Occipital lobe (tissue), 2 donors: ENCODE results near the gene GRIK4. TPM values are rescaled to one million over a fixed set of nuclear protein-coding genes. Genes with fewer than 3 reads are reported as not detected.
"Not testable (repeated sequence)": the region's sequence is repeated elsewhere in the genome, so short reads cannot be mapped to it uniquely, and the experiment has no call there.

Experiments used
- DNase-seq: peaks from one replicate; lab custom pipeline; 2025; lab: John Stamatoyannopoulos, UW
- total RNA-seq: library from RNA; depleted of rRNA; stranded (reverse); fragments of >200 nt; gene quantifications from one replicate; pipeline ENCODE4 v1.2.3, GENCODE V29; 2014

The GRIK4 gene
- total RNA-seq, 1 donor from 2014 or later = 2.3 TPM

DNA sequence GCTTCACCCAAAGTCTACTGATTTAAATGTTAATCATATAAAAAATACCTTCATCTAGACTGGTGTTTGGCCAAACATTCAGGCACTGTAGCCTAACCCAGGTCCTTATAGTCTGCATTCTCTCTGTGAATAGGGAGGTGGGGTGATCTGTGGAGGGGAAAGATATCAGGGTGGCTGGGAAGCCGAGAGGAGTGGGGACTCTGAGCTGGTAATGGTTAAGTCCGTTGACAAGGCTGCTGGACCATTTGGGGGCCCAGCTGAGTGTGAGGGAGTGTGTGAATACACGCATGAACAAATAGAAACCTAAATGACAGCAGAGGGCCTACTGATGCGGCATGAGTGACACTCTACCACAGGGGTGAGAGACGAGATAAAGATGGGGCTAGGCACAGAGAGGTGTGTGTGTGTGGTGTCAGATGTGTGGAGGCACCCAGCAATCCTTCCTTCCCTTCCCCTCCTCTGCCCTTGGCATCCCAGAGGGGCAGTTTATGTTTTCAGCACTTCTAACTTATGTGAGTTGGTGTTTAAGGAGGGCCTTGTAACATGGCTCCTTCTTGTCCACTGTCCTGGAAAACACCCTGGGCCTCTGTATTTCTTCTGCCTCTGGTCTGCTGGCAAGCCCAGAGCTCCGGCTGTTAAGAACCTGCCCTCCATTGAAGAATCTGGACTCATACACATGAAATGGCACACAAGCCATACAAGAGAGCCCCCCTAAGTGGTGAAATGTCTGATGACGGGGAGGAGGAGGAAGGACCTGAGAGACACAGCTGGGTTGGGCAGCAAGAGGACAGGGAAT, 263.2 kb downstream of the GRIK4 start:
- DNase-seq = no peak

DNA sequence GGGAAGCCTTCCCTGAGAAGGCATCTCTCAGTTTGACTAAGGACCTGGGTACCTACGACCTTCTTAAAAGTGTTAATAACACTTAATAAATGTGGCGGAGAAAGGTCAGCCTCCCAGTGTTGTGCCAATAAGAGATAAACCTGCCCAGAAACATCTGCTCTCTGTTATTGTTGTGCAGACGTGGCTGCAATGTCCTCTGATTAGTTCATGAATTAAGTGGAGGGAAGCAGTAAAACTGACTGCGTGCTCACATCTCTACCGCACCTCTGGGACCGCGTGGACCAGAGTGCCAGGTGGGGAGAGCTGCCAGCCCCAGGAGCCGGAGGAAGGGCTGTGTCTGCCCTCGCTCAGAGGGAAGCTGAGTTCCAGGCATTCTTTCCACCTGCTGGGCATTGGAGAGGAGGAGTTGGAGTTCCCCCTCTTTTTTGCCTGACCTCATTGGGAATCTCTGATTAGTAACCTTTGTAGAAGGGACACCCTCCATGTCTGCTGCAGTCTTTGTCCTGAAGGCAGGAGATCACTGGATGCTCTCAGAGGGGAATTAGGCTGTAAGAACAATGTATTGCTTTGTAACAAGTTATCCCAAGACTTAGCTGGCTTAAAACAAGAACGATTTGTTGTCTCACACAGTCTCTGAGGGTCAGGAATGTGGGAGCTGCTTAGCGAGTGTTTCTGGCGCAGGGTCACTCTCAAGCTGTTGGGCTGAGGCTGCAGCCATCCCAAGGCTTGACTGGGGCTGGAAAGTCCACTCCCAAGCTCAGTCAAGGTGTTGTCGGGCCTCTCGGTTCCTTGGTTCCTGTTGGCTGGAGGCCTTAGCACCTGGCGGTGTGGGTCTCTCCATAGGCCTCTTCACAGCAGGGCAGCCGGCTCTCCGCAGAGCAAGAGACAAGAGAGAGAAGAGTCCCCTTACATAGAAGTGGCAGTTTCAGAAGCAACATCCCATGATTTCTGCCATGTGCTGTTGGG, 264.7 kb downstream of the GRIK4 start:
- DNase-seq = no peak

DNA sequence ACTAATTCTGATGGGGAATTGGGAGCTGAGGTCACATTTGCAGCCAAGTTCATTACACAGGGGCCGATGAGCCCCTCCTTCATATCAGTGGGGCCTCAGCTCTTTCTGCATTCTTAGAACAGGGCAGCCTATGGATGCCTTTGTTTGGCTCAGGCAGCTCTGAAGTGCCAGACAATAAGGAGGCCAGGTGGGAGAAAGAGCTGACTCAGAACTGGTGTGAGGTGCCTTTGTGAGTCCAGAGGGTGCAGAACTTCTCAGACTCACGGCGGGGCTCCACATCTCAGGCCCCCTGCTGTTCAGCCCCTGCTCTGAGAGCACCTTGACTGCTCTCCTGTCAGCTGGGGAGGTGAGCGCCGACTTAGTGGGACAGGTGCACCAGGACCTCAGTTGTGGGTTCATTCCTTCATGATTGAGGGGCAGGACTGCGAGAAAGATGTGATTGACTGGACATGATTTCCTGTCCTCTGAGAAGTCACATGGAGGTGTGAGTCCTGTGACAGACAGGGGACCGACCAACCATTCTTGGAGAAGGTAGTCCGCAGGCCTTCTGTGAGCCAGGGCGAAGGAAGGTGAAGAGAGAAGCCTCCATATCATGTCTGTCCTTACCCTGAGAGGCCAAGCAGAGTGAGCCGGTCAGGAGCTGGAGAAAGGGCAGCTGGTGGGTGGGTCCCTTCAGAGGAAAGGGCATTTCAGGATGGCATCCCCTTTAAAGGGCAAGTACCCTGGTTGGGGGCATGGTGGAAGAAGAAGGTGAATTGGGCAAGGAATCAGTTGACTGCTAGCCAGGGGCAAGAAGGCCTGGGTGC, 267.3 kb downstream of the GRIK4 start:
- DNase-seq = no peak

DNA sequence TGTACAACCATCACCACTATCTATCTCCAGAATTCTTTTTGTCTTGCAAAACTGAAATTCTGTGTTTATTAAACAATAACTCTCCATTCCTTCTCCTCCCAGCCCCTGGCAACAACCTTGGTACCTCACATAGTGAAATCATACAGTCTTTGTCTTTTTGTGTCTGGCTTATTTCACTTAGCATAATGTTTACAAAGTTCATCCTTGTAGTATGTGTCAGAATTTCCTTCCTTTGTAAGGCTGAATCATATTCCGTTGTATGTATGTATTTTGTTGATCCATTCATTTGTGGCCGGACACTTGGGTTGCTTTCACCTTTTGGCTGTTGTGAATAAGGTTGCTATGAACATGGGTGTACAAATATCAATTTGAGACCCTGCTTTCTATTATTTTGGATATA, 268.7 kb downstream of the GRIK4 start:
- DNase-seq = no peak

DNA sequence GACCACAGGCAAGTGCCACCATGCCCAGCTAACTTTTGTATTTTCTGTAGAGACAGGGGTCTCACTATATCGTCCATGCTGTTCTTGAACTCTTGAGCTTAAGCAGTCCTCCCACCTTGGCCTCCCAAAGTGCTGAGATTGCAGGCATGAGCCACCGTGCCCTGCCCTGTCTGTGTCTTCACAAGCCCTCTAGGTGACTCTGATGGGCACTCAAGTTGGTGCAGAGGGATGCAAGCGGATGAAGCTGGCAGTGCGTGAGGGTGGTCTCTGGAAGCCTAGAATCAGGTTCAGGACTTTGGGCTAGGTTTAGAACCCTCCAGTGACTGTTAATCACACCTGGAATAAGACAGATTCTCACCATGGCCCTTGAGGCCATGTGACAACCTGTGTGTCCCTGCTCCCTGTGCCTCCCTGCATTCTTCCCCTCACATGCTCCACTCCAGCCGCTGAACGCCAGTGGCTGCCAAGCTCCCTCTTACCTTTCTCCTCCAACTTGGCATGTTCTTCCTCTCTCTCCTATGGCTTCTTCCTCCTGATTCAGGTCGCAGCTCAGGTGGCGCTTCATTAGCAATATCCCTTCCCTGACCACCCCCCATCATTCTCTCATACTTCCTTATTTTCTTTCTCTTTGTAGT, 270.1 kb downstream of the GRIK4 start:
- DNase-seq = no peak

DNA sequence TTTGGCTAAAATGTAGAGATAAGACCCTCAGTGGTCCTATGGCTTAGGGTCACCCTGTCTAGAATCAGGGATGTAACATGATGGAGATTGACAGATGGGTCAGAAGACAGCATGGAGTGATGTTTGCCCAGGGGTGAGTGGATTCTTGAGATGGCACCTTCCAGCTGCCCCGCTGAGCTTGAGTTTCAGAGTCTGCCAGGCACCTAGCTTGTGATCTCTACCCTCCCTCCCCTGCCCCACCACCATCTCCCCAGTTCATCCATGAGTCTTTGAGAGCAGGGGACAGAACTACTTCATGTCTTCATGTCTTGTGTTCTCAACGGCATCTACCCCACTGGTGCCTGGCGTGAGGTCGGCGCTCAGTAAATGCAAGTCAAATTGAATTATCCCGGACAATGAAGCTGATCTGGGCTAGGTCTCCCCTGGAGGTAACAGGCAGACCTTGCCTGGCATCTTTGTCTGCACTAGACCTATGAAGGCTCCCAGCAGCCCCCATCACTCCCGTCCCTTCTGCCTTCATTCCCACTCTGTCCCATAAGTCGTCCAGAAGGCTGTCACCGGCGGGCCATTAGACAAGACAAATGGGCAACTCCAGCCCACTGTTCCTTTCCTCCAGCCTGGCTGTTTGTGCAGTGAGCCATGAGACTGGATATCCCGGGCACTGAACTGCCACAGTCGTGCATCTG, 273.2 kb downstream of the GRIK4 start:
- DNase-seq = no peak

DNA sequence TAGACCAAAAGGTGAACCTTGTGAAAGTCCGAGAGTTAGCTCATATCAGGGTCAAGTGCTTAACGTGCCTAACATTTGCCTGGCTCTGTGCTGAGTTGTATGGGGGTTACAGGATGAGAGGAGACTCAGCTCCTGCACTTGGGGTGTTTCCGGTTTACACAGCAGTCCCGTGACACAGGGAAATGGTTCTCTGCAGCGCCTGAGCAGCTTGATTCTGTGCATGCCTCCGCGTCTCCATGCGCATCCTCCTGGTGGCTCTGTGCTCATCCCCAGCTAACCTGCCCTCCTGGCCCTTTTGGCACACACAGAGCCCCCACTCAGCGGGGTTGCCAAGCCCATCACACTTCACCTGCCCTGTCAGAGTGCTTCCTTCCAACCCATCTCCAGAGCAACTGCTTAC, 274.0 kb downstream of the GRIK4 start:
- no peak for DNase-seq

DNA sequence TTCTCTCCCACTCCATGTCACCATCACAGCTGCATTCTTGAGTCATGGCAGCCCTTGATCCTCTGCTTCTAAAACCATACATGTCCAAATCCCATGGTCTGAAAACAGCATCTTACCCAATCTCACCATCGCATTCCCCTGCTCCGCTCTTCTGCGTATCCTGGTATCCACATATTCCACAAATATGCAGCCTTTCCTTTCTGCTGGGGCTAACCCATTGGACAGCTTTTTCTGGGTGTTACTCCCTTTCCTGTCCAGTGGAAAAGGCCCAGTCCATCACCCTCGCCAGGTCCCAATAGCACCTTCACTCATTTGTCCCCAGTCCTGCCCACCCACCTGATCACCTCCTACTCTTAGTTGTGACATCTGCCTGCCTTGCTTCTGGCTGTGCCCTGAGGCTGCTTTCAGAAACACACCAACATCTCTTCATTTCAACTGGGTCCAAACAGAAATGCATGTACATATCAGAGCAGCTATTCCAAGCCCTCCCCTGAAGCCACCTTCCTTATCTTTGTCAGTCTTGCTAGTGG, 274.7 kb downstream of the GRIK4 start:
- no peak for DNase-seq

DNA sequence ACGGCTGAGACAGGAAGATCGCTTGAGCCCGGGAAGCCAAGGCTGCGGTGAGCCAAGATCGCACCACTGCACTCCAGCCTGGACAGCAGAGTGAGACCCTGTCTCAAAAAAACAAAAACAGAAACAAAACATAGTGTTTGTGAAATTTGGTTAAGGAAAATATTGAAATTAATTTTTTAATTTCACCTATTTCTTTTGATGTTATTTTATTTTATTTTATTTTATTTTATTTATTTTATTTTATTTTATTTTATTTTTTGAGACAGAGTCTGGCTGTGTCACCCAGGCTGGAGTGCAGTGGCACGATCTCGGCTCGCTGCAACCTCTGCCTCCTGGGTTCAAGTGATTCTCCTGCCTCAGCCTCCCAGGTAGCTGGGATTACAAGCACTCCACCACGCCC, 275.7 kb downstream of the GRIK4 start:
- not testable (repeated sequence) for DNase-seq

DNA sequence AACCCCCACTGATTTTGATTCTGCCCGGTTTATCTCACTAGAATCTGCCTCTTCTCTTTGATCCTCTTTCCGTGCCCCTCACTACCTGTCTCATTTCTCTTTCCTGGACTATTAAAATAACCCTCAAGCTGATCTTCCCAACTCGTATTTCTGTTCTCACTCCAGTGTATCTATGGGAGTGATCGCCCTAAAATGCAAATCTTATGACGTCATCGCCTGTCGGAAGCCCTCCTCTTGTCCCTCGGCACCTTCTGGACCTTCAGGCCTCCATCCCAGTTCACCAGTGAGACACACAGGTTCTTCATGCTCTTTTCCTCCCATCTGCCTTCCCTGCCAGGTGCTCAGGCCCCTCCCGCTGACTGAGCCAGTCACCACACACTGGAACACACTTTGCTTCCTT, 277.8 kb downstream of the GRIK4 start:
- DNase-seq = no peak

DNA sequence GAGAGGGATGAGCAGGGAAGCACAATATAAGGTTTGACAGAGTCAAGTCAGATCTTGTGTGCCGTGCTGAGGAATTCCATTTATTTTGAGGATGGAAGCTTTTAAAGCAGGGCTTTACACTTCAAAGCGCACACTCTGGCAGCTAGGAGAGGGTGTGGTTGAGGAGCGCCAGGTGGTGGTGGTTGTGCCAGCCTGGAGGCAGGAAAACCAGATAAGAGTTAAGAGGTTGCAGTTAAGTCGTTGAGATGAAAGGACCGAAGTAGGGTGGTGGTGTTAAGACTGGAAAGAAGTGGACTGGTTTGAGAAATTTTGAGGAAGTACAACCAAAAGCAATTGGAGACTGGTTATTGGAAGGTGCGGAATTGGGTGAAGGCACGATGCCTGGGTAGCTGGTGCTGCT, 280.8 kb downstream of the GRIK4 start:
- DNase-seq = no peak

DNA sequence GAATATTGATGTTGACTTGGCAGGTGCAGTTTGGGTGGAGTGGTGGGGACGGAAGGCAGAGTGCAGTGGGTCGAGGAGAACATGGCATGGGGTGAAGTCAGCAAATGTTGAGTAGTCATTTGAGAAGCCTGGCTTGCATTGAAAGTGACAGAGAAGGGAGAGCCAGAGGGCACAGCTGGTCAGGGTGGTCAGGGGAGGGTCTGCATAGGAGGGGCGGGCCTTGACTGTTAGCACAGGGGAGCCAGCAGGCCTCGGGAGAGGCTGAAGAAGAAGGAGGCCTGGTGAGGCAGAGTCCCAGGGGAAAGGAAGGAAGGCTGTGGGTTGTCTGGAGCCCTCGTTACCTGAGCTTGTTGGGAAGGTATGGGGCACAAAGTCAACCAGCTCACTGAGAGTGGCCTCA, 281.6 kb downstream of the GRIK4 start:
- DNase-seq = no peak

DNA sequence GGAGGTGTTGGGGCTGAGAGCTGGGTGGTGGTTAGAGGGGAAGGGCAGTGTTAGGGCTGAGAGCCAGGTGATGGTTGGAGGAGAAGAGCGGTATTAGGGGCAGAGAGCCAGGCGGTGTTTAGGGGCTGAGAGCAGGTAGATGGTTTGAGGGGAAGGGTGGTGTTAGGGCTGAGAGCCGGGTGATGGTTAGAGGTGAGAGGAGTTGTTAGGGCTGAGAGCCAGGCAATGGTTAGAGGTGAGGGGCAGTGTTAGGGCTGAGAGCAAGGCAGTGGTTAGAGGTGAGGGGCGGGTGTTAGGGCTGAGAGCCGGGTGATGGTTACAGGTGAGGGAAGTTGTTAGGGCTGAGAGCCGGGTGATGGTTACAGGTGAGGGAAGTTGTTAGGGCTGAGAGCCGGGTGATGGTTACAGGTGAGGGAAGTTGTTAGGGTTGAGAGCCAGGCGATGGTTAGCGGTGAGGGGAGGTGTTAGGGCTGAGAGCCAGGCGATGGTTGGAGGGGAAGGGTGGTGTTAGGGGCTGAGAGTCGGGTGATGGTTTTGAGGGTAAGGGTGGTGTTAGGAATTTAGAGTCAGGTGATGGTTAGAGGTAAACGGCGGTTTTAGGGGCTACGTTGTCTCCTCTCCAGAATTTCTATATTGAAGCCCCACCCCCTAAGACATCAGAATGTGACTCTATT, 282.4 kb downstream of the GRIK4 start:
- no peak for DNase-seq

DNA sequence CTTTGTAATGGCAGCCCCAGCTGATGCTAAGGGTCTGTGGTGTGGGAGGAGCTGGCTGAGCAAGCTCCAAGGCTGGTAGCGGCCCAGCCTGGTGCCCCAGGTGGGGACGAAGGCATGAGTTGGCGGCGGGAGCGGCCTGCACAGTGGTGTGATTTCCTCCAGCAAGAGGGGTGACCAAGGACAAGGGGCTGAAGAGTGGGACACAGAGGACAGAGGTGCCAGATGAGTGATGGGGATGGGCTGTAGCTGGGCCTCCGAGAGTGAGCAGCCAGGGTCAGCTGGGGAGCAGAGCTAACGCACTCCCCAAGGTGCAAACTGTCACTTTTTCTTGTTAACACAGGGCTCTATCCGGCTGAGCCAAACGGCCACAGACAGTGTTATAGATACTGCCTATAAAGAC, 283.2 kb downstream of the GRIK4 start:
- no peak for DNase-seq

DNA sequence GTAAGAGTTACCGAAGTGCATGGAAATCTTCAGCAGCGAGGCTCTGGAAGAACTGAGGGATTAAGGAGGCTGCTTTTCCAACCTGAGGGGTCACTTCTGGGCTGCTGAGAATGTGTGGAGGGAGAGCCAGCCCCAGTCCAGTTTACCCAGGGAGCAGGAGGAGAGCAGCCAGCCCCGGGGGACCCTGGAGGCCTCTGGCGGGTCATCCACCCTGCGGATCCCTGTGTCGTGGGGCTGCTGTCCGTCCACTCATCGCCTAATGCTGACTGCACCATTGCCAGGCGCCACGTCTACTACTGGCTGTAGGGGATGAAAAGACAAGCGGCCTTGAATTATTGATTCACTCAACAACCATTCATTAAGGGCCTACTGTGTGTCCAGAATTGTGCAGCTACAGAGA, 283.6 kb downstream of the GRIK4 start:
- DNase-seq = no peak

DNA sequence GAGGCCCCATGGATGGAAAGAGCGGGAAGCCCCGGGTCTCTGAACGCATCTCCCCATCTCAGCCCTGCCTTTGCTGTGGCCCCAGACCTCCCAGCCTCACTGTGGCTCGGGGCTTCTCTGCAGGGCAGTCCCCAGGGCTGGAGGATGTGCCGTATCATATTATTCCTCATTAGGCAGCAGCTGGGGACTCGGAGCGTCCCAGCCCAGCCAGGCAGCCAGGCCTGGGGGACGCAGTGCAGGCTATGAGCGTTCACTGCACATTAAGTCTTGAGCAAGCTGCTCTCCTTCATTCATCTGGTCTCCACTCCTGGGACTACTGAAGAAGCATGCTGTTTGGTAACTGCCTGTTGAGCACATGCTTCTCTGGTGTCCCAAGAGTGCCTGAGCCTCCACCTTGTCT, 285.6 kb downstream of the GRIK4 start:
- DNase-seq = no peak

DNA sequence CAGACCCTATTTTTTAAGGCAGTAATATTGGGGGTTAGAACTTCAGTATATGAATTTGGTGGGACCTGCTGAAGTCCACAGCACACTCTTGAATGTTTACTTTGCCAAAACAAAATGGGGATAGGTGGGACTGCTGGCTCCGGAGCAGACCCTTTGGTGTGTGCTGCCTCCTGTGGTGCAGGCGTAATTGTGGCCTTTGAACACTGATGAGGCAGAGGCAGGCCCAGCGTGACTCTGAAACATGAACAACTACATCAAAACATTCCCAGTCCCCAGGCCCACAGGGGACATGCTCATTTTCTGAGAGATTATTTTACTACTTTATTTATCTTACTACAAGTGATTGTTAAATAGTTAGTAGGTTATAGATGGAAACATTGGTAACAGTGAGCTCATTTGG, 287.3 kb downstream of the GRIK4 start:
- DNase-seq = no peak

DNA sequence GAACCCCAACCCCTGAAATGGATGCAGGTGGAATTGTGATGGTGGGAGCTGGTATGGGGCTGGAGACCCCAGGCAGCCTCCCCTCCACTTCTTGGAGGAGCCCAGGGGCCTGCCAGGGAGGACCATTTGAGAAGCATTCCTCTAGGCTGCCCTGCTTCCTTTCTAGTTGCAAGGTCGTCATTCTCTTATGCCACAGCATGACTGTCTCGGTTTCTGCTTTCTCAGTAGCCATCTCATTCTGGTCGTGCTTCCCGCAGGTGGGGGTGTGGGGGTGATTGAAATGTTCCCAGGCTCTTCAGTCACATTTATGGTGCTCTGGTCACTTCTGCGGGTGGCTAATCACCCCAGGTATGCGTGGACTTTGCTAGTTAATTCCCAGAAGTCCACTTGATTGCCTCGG, 288.7 kb downstream of the GRIK4 start:
- DNase-seq = no peak

DNA sequence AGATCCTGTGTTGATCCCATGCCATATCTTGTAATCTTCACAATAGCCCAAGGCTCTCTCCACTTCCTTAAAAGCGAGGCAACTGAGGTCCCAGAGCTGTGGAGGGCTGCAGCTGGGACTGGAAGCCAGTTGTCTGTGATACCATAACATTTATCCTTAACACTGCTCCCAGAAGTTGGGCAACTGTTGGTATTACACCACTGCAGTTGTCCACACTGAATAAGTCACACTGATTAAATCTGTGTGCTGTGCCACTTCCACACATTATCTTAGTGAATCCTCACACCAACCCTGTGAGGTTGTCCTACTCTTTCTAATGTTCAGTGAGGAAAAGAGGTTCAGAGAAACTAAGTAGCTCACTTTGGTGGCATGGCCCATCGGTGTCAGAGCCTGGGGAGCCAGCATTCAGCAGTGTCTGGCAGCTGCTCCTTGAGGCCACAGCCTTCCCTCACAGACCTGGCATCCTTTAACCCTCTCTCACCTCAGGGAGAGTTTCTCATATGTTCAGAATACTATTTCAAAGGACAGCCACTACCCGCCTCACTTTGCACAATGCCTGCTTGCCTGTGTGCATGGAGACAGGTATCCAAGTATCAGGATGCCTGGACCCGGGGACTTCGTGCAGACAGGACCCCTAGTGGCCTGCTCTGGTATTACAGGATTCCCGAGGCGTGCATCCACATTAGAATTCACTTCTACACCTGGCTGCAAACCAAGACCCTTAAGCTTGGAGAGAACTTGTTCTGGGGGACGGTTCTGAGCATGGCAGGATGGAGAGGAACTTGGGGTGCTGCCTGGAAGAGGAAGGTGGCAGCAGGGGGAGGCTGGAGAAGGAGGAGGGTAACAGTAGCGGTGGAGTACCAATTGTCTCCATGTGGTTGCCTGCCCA, 290.5 kb downstream of the GRIK4 start:
- peak; percentile 36 for DNase-seq
